GM19467 (cell line): ENCODE results near the gene CKAP2L.

Experiments used
- ATAC-seq: cut with Tn5 transposase; IDR thresholded peaks from one replicate; pipeline ENCODE4 v1.9.1; 2021; ENCODE audit warnings: mild to moderate bottlenecking, moderate library complexity; ENCODE audit not compliant: unreplicated experiment

CKAP2L gene

GRCh38 chr2:112767693-112768330, 3.4 kb upstream of the CKAP2L start:
- no peak for ATAC-seq

DNA sequence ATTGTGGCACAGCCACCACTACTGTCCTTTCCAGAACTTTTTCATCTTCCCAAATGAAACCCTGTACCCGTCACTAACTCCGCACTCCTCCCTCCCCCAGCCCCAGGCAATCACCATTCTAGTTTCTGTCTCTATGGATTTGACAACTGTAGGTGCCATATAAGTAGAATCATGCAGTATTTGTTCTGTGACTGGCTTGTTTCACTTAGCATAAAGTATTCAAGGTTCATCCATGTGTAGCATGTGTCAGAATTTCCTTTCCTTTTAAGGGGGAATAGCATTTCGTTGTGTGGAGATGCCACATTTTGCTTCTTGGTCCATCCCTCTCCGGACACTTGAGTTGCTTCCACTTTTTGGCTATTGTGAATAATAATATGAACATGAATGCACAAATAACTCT, 842 bp upstream of the CKAP2L start:
- no peak for ATAC-seq

GRCh38 chr2:112762276-112762675, 2.1 kb downstream of the CKAP2L start:
- no peak for ATAC-seq

DNA sequence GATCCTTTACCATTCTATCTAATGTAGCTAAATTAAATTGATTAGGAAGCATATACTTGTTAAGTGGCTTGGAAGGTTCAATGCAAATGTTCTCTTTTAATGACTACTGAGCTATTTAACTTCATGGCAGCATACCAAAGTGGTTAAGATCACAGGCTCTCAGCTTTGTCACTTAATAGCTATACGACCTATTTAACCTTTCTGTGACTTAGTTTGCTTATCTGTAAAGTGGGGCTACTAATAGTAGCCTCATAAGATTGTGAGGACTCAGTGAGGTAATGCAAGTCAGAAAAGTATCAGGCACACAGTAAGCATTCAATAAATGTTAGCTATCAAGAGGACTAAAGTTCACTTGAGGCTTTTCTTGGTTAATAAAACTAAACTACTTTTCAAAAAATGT, 4.3 kb downstream of the CKAP2L start:
- no peak for ATAC-seq

DNA sequence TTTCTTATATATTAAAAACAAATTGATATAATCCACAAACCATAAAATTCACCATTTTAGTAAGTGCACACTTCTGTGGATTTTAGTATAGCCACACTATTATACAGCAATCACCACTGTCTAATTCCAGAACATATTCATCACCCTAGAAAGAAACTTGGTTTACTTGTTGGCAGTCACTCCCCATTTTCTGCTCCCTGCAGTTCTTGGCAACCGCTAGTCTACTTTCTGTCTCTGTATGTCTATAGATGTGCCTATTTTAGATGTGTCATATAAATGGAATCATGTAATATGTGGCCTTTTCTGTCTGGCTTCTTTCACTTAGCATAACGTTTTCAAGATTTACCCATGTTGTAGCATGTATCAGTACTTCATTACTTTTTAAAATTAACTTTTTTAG, 5.7 kb downstream of the CKAP2L start:
- no peak for ATAC-seq

- ATAC-seq = no peak
These were observed 7.1 kb downstream of the CKAP2L start for GRCh38 chr2:112757265-112757664.

GRCh38 chr2:112756207-112756606, 8.2 kb downstream of the CKAP2L start:
- no peak for ATAC-seq

GRCh38 chr2:112755444-112755843, 9.0 kb downstream of the CKAP2L start:
- no peak for ATAC-seq

GRCh38 chr2:112754564-112754963, 9.8 kb downstream of the CKAP2L start:
- no peak for ATAC-seq

DNA sequence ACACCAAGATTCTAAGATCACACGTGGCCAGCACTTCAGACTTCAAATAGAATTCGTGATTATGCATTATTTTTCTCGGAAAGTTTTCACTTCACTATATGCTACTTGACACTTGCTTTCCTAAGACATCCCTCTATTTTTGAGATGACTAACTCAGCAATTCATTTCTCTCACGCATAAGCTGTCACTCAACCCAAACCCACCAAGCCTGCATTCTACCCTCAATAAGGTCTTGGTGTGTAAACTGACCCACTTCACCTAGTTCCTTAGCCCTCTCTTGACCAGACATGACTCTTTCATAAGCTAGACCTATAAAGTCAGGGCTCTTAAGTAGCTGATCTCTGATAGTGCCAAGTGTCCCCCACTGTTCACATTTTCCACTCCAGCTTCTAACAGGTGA, 11.7 kb downstream of the CKAP2L start:
- no peak for ATAC-seq

- ATAC-seq = no peak
These were observed 12.8 kb downstream of the CKAP2L start for GRCh38 chr2:112751451-112752197.

DNA sequence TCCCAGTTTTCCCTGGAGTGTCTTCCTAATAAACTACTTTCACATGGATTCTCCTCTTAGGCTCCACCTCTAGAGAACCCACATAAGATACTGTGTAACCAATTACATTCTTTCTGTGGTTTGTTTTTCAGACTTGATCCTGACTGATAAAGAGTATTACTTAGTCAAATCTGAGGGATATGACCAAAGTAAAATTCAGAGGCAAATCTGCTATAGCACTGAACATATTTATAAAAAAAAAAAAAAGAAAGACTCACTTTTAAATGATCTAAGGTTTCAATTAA, 13.9 kb downstream of the CKAP2L start:
- ATAC-seq = no peak

GRCh38 chr2:112749755-112750559, 14.5 kb downstream of the CKAP2L start:
- ATAC-seq = no peak

DNA sequence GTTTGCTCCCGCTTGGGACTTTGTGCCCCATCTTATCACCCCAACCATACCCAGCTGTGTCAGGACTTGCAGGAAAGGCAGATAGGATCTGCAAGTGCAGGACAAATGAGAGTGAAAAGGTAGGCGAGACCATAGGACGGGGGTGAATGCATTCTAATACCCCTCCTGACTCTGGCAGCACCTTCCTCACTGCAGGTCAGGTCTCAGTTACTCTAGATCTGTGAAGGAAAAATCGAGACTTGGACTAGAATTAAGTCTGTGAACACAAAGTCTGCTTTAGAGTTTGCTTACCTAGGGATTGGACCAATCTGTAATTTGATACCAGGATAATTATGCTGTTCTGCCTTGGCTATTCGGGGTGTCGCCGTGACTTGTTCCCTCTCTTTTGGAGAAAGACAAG, 23.9 kb downstream of the CKAP2L start:
- ATAC-seq = no peak

GRCh38 chr2:112737542-112738232, 26.7 kb downstream of the CKAP2L start:
- no peak for ATAC-seq

DNA sequence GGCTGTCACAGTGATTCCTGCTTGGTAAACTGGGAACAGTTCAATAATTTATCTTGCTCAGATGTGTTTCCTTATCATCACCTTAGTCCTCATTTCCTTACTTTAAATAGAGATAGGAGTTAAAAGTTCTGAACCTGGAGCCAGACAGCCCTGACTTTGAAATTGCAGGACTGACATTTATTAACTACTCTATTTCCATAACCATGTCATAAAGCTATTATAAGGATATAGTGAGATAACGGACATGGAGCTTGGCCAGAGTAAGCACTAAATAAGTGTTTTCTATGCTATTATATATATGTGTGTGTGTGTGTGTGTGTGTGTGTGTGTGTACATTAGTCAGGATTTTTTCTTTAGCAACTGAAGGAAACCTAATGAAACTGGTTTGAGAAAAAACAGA, 30.5 kb downstream of the CKAP2L start:
- no peak for ATAC-seq

GRCh38 chr2:112733456-112733855, 31.0 kb downstream of the CKAP2L start:
- no peak for ATAC-seq

DNA sequence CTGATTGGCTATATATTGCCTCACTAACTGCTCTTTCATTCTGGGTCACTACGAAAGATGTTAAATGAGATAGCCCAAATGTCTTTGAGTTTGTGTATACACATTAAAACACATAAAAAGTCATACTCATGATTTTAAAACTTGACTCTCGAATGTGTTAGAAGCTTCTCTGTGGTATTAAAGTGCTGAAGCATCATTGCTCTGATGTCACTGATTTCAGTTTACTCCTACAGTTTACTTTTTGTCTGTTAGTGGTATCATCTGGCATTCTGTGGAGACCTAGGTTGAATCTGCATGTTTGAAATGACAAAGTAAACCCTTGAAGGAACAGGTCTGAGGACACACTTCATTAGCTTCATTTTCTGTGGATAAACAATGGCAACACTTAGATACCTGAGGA, 32.9 kb downstream of the CKAP2L start:
- ATAC-seq = no peak

DNA sequence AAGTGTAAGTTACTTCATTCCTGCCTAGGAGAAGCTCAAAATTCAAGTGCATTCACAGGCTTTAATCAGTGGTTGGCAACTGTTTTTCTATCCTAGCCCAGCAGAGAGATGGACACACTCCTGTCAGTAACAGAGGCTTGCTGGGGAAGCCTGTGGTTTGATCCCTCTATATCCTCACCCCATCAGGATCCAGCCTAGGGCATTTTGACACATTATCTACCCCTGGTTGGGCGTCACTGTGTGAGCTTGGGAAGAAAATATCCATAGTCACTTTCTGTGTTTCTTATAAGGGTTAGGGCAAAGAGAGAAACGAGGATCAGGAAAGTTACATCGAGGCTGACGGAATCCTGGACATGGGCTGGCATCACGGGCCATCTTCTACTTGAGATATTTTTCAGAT, 33.6 kb downstream of the CKAP2L start:
- ATAC-seq = no peak

GRCh38 chr2:112730216-112730615, 34.2 kb downstream of the CKAP2L start:
- no peak for ATAC-seq

DNA sequence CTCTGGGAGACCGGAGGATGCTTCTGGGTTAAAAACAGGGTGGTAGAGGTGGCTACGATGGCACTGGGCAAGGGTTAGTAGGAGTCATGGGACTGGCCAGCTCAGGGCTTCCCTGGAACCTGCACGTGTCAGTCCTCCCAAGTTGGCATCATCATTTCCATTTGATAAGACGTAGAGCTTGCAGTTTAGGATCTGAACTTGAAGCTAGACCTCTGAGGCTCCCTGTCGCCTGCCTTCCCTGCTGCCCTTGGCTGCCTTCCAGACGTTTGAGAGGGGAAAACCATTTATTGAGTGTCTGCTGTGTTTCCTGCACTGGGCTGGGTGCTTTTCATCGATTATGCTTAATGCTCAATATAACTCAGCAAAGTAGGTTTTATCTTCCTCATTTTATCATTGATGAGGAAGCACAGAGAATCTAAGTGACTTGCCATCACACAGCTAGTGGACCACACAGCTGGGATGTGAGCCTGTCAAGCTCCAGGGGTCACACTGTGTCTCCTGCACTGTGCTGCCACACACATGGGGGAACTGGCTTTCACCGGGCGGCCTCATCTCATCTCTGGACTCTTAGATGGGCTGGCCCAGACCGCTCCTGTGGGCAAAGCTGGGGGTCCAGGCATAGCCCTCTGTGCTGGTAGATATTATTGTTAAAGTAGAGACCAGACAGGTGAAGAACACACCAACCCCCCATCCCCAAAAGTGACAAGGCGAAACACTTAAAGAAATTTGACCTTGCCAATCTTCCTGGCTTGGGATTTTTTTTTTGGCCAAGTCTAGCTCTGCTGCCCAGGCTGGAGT, 35.8 kb downstream of the CKAP2L start:
- ATAC-seq = no peak
